Prostate gland (tissue), 2 donors: ENCODE measurements around the gene MAP4K3. TPM values are rescaled to one million over a fixed set of nuclear protein-coding genes. Genes with fewer than 3 reads are reported as not detected.
A peak's percentile ranks its signal among the peaks of the same experiment; 100 is the strongest.

Experiments
- DNase-seq: peaks from one replicate; pipeline ENCODE4 v3.0.0-alpha.2; 2019; ENCODE audit warnings: low spot score
- H3K27ac ChIP-seq, 2 donors: fragments of 200-600 bp; sonication (generic); 2 replicates each; pipeline ENCODE4 v1.5.1; 2017 to 2019
- H3K27me3 ChIP-seq: fragments of 200-600 bp; sonication (generic); replicated peaks from 2 replicates; pipeline ENCODE4 v1.5.1; 2019; ENCODE audit not compliant: insufficient read depth
- H3K36me3 ChIP-seq, 2 donors: fragments of 200-600 bp; sonication (generic); 1 replicate in 1 of 2; 2 replicates in 1 of 2; pipeline versions ENCODE4 v1.5.1 to v1.8.1; 2017 to 2019
- H3K4me1 ChIP-seq: fragments of 200-600 bp; sonication (generic); replicated peaks from 2 replicates; pipeline ENCODE4 v1.5.1; 2019
- H3K4me3 ChIP-seq, 2 donors: fragments of 200-600 bp; sonication (generic); 2 replicates each; pipeline ENCODE4 v1.5.1; 2017 to 2019
- H3K9me3 ChIP-seq: fragments of 200-600 bp; sonication (generic); 2 replicates; pipeline ENCODE4 v1.5.1; 2017
- POLR2A ChIP-seq: fragments of 450-650 bp; IDR thresholded peaks from one replicate; pipeline ENCODE4 v1.6.1; 2016; ENCODE audit warnings: antibody characterized with exemption, mild to moderate bottlenecking
- POLR2AphosphoS5 ChIP-seq: sonication (generic); formaldehyde crosslinking; IDR thresholded peaks from one replicate; pipeline ENCODE4 v1.6.1; 2017; ENCODE audit warnings: antibody characterized with exemption
- WGBS: methylation state at CpG from one replicate; pipeline ENCODE4 v1.1.5; 2018; 5-methylcytosine and 5-hydroxymethylcytosine counted together
- intact Hi-C: fragments of 100-400 bp; cut with DNase I; formaldehyde crosslinking; loops from one replicate; pipeline ENCODE4 v1.14.2; 2022
- total RNA-seq, 2 donors: library from RNA; depleted of rRNA; stranded (reverse); fragments of >200 nt; gene quantifications; one replicate each; pipeline ENCODE4 v1.1.0, GENCODE V29; 2016
- TF ChIP-seq, protein P1 (sequence below), 4 experiments: fragments of 200-600 bp in 2 of 4; fragments of 450-650 bp in 2 of 4; sonication (generic) in 2 of 4; IDR thresholded peaks; 1 replicate in 3 of 4; 2 replicates in 1 of 4; pipeline ENCODE4 v1.5.1; 2016 to 2019; ENCODE audit warnings: antibody characterized with exemption in 4 of 4, mild to moderate bottlenecking in 2 of 4, moderate library complexity in 2 of 4

The MAP4K3 gene
- total RNA-seq, 2 donors from 2014 or later = 34.3 to 41.8 TPM

DNA sequence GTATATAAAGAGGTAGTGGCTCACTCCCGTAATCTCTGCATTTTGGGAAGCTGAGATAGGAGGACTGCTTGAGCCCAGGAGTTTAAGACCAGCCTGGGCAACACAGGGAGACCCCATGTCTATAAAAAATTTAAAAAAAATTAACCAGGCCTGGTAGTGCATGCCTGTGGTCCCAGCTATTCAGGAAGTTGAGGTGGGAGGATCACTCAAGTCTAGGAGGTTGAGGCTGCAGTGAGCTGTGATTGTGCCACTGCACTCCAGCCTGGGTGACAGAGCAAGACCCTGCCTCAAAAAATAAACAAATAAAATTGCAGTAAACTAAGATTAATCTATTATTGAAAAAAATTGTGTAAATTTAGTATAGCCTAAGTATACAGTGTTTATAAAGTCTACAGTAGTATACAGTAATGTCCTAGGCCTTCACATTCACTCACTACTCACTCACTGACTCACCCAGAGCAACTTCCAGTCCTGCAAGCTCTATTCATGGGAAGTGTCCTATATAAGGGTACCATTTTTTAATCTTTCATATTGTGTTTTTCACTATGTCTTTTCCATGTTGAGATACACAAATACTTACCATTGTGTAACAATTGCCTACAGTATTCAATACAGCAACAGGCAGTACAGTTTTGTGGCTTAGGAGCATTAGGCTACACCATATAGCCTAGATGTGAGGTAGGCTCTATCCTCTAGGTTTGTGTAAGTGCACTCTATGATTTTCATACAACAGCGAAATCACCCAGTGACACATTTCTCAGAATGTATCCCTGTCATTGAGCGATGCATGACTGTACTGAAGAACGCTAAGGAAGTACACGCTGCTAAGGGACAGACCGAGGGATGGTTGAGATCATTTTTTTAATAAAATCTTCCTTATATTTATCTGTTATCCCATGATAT is 10.4 kb upstream of the MAP4K3 start:
- TF ChIP-seq POLR2AphosphoS5 (no peak), POLR2A (no peak)
- TF ChIP-seq, protein P1, sequence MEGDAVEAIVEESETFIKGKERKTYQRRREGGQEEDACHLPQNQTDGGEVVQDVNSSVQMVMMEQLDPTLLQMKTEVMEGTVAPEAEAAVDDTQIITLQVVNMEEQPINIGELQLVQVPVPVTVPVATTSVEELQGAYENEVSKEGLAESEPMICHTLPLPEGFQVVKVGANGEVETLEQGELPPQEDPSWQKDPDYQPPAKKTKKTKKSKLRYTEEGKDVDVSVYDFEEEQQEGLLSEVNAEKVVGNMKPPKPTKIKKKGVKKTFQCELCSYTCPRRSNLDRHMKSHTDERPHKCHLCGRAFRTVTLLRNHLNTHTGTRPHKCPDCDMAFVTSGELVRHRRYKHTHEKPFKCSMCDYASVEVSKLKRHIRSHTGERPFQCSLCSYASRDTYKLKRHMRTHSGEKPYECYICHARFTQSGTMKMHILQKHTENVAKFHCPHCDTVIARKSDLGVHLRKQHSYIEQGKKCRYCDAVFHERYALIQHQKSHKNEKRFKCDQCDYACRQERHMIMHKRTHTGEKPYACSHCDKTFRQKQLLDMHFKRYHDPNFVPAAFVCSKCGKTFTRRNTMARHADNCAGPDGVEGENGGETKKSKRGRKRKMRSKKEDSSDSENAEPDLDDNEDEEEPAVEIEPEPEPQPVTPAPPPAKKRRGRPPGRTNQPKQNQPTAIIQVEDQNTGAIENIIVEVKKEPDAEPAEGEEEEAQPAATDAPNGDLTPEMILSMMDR (IDR thresholded peaks at IDR 0.05) = no peak
- WGBS = 97% methylated on average over 6 of the region's 6 CpGs
- H3K4me1 ChIP-seq = no peaks in the 10 kb centered on the region
- no peak overlapping the region for H3K4me3 ChIP-seq
- DNase-seq = no peak
- no peaks in the 10 kb centered on the region for H3K27me3 ChIP-seq
- no peaks in the 10 kb centered on the region for H3K36me3 ChIP-seq
- no peak overlapping the region for H3K27ac ChIP-seq
- intact Hi-C loops = no loop called here
- no peaks in the 10 kb centered on the region for H3K9me3 ChIP-seq

DNA sequence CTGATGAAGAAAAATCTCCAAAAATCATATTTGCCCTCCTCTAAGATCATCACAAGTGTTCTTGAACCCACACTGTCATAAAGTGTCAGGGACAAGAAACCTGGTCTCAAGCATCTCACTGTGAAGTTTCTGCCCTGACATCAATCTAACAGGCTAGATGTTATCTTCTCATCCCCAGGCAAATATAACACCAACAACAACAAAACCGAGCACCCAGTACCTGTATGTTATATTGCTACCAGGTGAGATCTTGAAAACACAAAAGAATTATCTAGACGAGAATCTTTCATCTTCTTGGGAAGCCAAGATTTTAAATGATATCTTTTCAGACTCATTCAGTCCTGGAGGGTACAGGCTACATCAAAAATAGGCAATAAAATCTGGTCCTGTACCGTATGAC is 8.8 kb upstream of the MAP4K3 start:
- H3K4me1 ChIP-seq = no peaks in the 10 kb centered on the region
- no peaks in the 10 kb centered on the region for H3K36me3 ChIP-seq
- H3K27ac ChIP-seq = no peak overlapping the region
- intact Hi-C loops = no loop called here
- 86% methylated on average over 3 of the region's 3 CpGs for WGBS
- no peak overlapping the region for H3K4me3 ChIP-seq
- DNase-seq = no peak
- H3K27me3 ChIP-seq = no peaks in the 10 kb centered on the region
- H3K9me3 ChIP-seq = no peaks in the 10 kb centered on the region
- TF ChIP-seq POLR2A (no peak), POLR2AphosphoS5 (no peak)
- TF ChIP-seq, protein P1 (IDR thresholded peaks at IDR 0.05) = no peak

DNA sequence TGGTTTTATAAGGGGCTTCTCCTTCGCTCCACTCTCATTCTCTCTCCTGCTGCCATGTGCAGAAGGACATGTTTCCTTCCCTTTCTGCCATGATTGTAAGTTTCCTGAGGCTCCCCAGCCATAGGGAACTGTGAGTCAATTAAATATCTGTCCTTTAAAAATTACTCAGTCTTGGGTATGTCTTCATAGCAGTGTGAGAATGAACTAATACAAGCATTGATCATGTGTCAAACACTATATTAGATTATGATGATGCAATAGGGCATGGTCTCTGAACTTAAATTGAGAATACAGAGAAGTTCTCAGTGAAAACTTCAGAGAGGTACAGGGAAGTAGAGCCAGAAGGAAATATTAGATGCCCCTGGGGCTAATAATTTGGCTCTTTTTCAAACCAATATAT is 5.9 kb upstream of the MAP4K3 start:
- Histone ChIP-seq H3K27me3 (no peaks in the 10 kb centered on the region), H3K27ac (no peak overlapping the region), H3K4me3 (no peak overlapping the region), H3K4me1 (no peaks in the 10 kb centered on the region), H3K9me3 (no peaks in the 10 kb centered on the region), H3K36me3 (no peaks in the 10 kb centered on the region)
- DNase-seq = no peak
- WGBS = 89% methylated on average over 1 of the region's 1 CpG
- TF ChIP-seq POLR2AphosphoS5 (no peak), POLR2A (no peak)
- intact Hi-C loops = no loop called here

DNA sequence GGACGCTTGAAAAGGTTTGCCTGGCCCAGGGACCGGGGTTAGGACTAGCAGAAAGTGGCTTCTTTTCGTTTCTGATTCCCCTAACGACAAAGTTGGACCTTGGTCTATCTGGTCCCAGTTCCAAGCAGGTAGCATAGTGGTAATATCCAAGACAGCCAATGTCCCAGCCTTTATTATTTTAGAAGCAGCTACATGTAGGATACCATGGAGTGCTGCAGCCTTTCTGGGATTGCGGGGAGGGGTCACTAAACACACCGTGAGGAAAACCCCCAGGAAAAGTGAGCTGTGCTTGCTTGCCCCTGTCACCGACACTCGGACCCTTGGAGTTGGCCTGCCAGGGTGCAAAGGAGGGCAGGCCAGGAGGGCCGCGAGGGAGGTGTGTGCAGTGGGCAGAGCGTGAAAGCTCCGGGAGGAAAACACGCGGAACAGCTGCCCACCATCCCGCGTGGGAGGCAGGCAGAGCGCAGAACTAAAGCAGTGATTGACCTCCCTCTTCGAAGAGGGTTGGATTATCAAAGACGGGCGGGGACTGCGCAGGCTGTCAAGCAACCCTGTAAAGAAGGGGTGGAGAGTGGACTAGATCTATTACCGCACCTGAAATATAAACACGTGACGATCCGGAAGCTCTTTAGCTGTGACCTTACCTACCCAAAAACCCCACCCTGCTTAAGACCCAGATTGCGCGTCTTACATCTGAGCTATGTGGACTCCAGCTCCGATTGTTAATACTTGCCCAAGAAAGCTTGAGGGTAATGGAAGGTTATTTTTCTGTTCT is 624 bp upstream of the MAP4K3 start:
- Histone ChIP-seq H3K27ac (peak overlapping the region; percentile 94 to 98), H3K36me3 (no peaks in the 10 kb centered on the region), H3K27me3 (no peaks in the 10 kb centered on the region), H3K9me3 (no peaks in the 10 kb centered on the region), H3K4me3 (peak overlapping the region; percentile 79 to 94), H3K4me1 (no peaks in the 10 kb centered on the region)
- 3% methylated on average over 28 of the region's 28 CpGs for WGBS
- DNase-seq = peak; percentile 22
- intact Hi-C loops = loop anchor here (5.0 kb wide), 2 partner anchors 50 to 80 kb away; no protein-coding TSS in a partner anchor
- TF ChIP-seq POLR2A (no peak), POLR2AphosphoS5 (peak; percentile 4)
- TF ChIP-seq, protein P1 (IDR thresholded peaks at IDR 0.05) = no peak
